Measurements from ENCODE around the gene NUP188.

NUP188 gene

DNA sequence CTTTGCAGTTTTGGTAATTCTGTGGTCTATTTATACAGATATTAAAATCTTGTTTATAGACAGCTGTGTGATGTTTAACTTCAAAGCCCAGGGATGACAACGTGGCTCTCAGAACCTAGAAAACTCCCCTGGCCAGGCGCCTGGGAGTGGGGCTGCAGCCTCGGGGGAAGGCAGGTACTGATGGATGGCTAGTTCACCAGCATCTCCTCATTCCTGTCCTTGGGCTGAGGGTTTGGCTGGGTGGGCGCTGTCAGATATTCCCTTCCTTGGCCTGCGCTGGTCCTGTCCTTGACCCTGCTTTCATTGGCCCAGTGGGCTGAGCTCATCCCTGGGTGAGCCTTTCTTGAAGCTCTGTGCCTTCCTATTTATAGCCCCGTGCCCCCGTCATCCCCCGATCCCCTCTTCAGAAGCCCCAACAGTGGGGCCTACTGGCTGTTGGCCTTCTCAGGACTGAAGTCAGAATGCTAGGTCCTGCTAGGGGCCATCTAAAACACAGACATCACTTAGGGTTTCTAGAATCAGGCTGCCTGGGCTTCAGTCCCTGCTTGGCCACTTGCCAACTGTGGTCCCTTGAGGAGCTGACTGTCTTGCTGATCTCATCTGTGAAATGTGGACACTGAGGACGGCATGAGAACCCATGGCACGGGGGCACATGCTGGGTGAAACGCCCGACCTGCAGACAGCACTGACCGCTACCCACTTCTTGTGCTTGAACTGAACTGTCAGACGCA lies 59.7 kb downstream of the NUP188 start:
- no peak for DNase-seq

GRCh38 chr9:129007766-129008468 lies 60.4 kb downstream of the NUP188 start:
- no peak for DNase-seq

DNA sequence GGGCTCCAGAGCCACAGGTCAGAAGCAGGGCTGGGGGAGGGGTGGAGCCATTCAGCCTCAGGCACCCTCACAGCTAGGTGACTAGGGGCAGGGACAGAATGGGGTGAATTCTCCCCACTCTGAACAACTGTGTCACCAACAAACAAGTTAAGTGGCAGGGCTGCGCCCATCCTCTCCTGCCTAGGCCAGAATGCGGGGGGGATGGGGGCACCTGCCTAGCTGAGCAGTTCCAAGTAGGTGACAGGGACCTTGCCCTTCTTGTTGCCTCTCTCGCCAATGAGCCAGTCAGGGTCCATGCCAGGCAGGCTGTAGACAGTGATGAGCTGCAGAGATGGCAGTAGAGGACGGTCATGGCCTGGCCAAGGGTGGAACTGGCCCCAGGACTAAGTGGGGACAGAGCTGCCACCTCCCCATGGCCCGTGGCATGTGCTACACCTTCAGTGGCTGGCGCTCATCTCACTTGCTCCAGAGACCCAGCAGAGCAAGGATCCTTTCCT lies 61.0 kb downstream of the NUP188 start:
- no peak for DNase-seq

- no peak for DNase-seq
Measured at GRCh38 chr9:129008986-129009583, 61.6 kb downstream of the NUP188 start.

- DNase-seq = no peak
Measured at GRCh38 chr9:129009584-129010141, 62.2 kb downstream of the NUP188 start.

GRCh38 chr9:129010267-129010975 lies 62.9 kb downstream of the NUP188 start:
- no peak for DNase-seq

GRCh38 chr9:129011170-129011569 lies 63.7 kb downstream of the NUP188 start:
- DNase-seq = no peak

DNA sequence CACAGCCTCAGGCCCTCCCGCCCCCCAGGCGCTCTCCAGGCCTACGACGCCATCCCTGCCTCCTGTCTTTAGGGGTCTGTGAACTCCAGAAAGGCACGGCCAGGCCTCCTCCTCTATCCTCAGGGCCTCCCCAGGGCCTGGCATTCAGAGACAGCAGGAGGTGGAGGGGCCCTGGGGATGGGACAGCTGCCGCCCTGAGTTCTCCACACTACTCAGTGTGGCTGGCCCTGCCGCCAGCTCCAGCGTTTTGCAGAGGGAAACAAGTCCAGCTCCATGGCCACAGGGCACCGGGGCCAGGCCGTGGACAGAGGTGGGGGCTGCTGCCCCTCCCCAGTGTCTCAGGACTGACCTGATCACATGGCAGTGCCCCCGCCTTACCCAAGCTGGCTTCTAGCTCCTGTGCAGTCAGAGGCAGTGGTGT lies 64.3 kb downstream of the NUP188 start:
- no peak for DNase-seq

GRCh38 chr9:129012343-129012742 lies 64.8 kb downstream of the NUP188 start:
- DNase-seq = no peak

DNA sequence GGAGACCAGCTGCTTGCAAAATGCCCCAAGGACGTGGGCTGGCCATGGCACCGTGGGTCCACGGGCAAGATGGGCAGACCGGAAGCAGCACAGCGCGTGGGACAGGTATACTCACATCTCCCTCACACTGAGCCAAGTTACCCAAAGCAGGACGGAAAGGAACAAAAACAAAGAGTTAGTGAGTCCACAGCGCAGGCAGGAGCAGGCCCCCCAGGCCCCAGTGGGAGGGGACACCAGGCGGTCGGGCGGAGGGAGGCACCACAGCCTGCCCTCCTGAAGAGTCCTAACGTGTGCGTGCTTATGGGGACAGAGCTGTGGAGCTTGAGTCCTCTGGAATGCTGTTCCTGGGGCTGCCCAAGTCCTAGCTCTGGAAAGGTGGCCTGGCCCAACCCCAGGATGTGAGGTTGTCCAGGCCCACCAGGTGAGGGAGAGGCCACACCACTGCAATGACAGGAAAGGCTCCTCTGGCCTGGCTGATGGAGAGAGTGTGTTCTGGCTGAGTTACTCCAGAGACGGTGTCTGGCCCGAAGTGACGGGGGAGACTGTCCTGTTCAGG lies 65.5 kb downstream of the NUP188 start:
- DNase-seq = no peak

GRCh38 chr9:129013674-129014073 lies 66.2 kb downstream of the NUP188 start:
- DNase-seq = no peak

DNA sequence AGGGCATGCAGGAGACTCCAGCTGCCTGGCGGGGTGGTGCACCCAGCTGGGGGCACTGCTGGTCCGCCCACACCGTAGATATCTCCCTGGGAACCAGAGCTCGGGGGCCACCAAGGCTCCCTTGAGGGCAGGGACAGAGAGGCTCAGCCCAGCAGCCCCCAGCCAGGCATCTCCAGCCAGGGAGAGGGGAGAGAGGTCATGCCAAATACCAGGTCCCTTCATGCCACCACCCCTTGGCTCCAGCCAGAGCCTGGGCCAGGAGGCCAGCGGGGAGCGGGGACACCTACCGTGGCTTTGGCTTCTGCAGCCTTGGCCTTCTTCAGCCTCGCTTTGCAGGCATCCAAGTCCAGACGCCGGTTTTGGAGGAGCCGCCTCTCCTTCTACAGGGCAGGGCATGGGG lies 66.6 kb downstream of the NUP188 start:
- DNase-seq = no peak

GRCh38 chr9:129014608-129015007 lies 67.1 kb downstream of the NUP188 start:
- no peak for DNase-seq

DNA sequence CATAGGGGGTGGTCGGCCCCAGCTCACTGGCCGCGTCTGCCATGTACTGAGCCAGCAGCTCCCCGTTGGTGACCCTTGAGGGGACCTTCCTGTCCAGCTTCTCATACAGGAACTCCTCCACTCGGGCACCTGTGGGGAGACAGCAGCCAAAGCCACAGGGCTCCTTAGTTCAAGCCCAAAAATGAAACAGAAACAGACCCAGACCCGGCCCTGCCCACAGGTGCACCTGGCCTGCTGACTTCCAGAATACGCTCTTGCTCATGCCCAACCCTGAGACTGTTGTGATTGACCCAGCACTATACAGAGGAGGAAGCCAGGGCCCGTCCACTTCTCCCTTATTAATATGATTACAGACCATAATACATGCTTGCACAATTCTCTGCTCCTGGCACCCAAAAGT lies 73.6 kb downstream of the NUP188 start:
- no peak for DNase-seq

DNA sequence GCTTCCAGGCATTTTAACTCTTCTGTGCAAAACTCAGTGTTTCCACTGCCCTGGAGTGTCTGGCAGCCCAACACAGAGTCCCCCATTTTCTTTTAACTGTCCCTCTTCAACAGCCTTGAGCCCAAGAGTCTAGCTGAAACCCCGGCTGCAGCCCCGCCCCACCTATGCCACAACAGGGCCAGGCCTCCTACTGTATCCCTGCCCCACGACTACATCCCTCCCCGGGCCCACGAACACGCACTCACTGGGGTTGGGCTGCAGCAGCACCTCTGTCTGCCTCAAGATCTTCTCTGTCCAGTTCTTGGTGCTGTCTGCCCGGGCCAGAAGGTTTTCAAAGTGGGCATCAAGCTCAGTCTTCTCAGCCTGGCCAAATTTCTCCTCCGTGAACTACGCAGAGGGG lies 74.5 kb downstream of the NUP188 start:
- no peak for DNase-seq

DNA sequence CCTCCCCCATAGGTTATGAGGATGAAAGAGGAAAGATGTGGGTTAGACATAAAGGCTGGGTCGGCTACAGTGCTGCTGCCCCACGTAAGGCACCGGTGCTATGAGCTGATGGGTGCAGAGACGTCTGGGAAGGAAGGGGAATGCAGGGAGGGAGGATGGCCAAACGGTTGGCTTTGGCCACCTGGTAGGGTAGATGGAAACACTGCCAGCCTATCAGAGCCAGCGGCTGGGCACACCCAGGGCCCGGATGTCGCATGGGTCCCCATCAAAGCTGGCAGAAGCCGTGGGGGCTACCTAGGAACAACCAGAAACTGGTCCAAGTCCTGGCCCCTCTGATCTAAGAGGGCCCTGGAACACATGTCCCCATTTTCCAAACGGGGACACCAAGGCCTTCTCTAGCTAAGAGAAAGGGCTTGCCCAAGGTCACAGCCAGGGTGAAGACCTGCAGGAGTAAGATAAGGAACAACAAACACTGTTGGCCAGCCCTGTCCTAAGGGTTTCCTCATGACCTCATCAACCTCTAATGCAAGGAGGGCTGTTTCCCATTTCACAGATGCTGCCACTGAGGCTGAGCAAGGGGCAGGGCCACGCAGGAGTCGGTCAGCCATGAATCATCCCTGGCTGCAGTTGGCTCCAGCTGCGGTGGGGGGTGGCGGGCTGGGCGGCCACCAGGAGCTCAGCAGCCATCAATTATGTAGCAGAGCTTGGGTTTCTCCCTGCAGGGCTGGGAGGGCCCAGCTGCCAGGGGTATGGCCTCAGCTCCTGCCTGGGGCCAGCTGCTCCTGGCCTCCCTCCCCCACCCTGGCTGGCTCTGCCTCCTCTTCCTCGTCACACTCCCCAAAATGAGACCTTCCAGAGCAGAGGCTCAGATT lies 75.8 kb downstream of the NUP188 start:
- DNase-seq = no peak

GRCh38 chr9:129023908-129024233 lies 76.4 kb downstream of the NUP188 start:
- no peak for DNase-seq

GRCh38 chr9:129026442-129027223 lies 79.1 kb downstream of the NUP188 start:
- DNase-seq = no peak

- no peak for DNase-seq
Measured at GRCh38 chr9:129027224-129027684, 79.8 kb downstream of the NUP188 start.

DNA sequence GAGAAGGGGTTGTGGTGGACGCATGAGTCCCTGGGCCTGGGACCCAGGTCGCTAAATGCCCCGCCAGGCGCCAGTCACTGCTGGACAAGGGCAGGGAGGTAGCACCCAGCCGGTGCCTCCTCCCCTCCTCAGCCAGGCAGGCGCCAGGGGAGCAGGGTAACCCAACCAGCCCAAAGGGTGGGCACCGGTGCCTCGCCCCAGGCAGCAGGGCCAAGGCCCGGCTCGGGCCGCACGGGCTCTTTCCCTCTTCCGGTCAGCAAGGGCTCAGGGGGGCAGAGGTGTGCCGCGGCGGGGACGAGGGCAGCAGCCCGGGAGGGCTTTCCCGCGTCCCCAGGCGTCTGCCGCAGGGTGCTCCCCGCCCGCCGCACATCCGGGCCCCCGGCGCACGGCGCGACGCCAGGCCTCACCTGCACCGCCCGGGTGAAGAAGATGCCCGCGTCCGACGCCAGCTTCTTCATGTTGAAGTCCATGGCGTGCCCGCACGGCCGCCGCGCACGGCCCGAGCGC lies 80.2 kb downstream of the NUP188 start:
- no peak for DNase-seq

All from stimulated activated CD4-positive, alpha-beta T cell treated with anti-CD3 and anti-CD28 coated beads, Interleukin-2, amount 100 ng/mL, for 48 hours (primary cell).